ENCODE measurements around the gene ZNF845.
"Not testable (repeated sequence)": the region's sequence is repeated elsewhere in the genome, so short reads cannot be mapped to it uniquely, and the experiment has no call there.

DNA sequence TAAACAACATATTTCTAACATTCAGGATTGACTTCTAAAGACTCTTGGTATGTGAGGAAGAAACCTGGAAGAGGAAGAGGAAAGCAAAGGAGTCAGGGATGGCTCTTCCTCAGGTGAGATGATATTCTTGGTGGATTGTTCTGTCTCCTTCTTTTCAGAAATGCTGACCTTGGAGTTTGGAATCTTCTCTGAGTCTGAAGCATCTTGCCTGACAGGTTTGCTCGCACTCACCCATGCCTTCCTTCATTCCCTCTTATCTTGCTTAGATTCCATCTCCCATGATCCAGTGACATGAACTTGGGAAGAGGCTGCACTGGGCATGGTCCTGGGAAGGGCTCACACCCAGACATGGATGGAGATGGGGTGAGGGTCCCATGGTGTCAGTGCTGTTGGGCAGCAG lies 64.4 kb downstream of the ZNF845 start:
- not testable (repeated sequence) for TF ChIP-seq KDM1A (IDR thresholded peaks at IDR 0.05; ENCODE audit: borderline replicate concordance); JUND (IDR thresholded peaks at IDR 0.05; ENCODE audit: low read depth, low read length); SREBF2 (IDR thresholded peaks at IDR 0.05; ENCODE audit: low read length); CHD4 (IDR thresholded peaks at IDR 0.05); MXI1 (IDR thresholded peaks at IDR 0.05; ENCODE audit: low read depth, low read length); POLR2A (IDR thresholded peaks at IDR 0.05; ENCODE audit: low read depth, low read length); BMI1 (IDR thresholded peaks at IDR 0.05; ENCODE audit: borderline replicate concordance); CREM (IDR thresholded peaks at IDR 0.05; ENCODE audit: low read depth)
- TF ChIP-seq, protein P1, sequence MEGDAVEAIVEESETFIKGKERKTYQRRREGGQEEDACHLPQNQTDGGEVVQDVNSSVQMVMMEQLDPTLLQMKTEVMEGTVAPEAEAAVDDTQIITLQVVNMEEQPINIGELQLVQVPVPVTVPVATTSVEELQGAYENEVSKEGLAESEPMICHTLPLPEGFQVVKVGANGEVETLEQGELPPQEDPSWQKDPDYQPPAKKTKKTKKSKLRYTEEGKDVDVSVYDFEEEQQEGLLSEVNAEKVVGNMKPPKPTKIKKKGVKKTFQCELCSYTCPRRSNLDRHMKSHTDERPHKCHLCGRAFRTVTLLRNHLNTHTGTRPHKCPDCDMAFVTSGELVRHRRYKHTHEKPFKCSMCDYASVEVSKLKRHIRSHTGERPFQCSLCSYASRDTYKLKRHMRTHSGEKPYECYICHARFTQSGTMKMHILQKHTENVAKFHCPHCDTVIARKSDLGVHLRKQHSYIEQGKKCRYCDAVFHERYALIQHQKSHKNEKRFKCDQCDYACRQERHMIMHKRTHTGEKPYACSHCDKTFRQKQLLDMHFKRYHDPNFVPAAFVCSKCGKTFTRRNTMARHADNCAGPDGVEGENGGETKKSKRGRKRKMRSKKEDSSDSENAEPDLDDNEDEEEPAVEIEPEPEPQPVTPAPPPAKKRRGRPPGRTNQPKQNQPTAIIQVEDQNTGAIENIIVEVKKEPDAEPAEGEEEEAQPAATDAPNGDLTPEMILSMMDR (IDR thresholded peaks at IDR 0.05 in 2 of 3, conservative IDR thresholded peaks at IDR 0.05 in 1 of 3; ENCODE audit: control insufficient read depth in 2 of 3, extremely low read depth in 1 of 3, insufficient read depth in 1 of 3, low read depth in 3 of 3, low read length in 3 of 3): not testable (repeated sequence)

All from GM12878 (cell line).